Large intestine (tissue), 12 donors: ENCODE results near the gene TMEM187. TPM values are rescaled to one million over a fixed set of nuclear protein-coding genes. Genes with fewer than 3 reads are reported as not detected.

Experiments
- DNase-seq, 2 donors: peaks; one replicate each; pipeline versions ENCODE4 v3.0.0 to v3.0.0-alpha.2; 2013
- H3K27ac ChIP-seq: one replicate; pipeline ENCODE4 v1.5.1; 2013; ENCODE audit warnings: low read length
- H3K27me3 ChIP-seq: 2 replicates; pipeline ENCODE4 v1.6.1; 2013; ENCODE audit warnings: low read length; ENCODE audit not compliant: control insufficient read depth, insufficient read depth
- H3K36me3 ChIP-seq: 2 replicates; pipeline ENCODE4 v1.6.1; 2013; ENCODE audit warnings: low read length; ENCODE audit not compliant: control insufficient read depth, insufficient read depth
- H3K4me1 ChIP-seq: one replicate; pipeline ENCODE4 v1.6.1; 2013; ENCODE audit warnings: low read length; ENCODE audit not compliant: control insufficient read depth, insufficient read depth
- H3K4me3 ChIP-seq: one replicate; pipeline ENCODE4 v1.5.1; 2013; ENCODE audit warnings: low read length
- H3K9me3 ChIP-seq: one replicate; pipeline ENCODE4 v1.6.1; 2013; ENCODE audit warnings: mild to moderate bottlenecking, low read depth, low read length, moderate library complexity; ENCODE audit not compliant: control insufficient read depth
- WGBS: methylation state at CpG from one replicate; pipeline ENCODE4 v1.1.5; 2013; ENCODE audit warnings: low lambda C conversion rate; ENCODE audit not compliant: insufficient coverage; 5-methylcytosine and 5-hydroxymethylcytosine counted together
- long read RNA-seq, 11 donors: transcript quantifications; one replicate each; lab custom pipeline, GENCODE V29; 2026
- polyA plus RNA-seq: library from polyadenylated mRNA; unstranded; fragments of 120-200 nt; gene quantifications from one replicate; pipeline ENCODE4 v1.2.1, GENCODE V29; 2013

Gene TMEM187, protein sequence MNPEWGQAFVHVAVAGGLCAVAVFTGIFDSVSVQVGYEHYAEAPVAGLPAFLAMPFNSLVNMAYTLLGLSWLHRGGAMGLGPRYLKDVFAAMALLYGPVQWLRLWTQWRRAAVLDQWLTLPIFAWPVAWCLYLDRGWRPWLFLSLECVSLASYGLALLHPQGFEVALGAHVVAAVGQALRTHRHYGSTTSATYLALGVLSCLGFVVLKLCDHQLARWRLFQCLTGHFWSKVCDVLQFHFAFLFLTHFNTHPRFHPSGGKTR
- 4.9 TPM for polyA plus RNA-seq
- long read RNA-seq, donor 1, transcript TMEM187-201 (2 exons, 1,880 nt) = major isoform, 5 of 5 reads
- long read RNA-seq, donor 1, partial matches to known transcripts = 0 of 5 reads
- long read RNA-seq, donor 1, other reads (novel, unspliced or antisense) = 0 of 5 reads
- long read RNA-seq, donor 2, partial matches to known transcripts = 0 of 2 reads
- long read RNA-seq, donor 2, other reads (novel, unspliced or antisense) = 0 of 2 reads
- long read RNA-seq, donor 3, transcript TMEM187-201 (2 exons, 1,880 nt) = major isoform, 12 of 12 reads
- long read RNA-seq, donor 3, partial matches to known transcripts = 0 of 12 reads
- long read RNA-seq, donor 3, other reads (novel, unspliced or antisense) = 0 of 12 reads
- long read RNA-seq, donor 4, partial matches to known transcripts = 0 of 1 reads
- long read RNA-seq, donor 4, other reads (novel, unspliced or antisense) = 0 of 1 reads
- long read RNA-seq, donor 5, partial matches to known transcripts = 0 of 4 reads
- long read RNA-seq, donor 5, other reads (novel, unspliced or antisense) = 0 of 4 reads
- long read RNA-seq, donor 6, partial matches to known transcripts = 0 of 1 reads
- long read RNA-seq, donor 6, other reads (novel, unspliced or antisense) = 0 of 1 reads
- long read RNA-seq, donor 7, partial matches to known transcripts = 0 of 1 reads
- long read RNA-seq, donor 7, other reads (novel, unspliced or antisense) = 0 of 1 reads
- long read RNA-seq, donor 8, transcript TMEM187-201 (2 exons, 1,880 nt) = major isoform, 11 of 11 reads
- long read RNA-seq, donor 8, partial matches to known transcripts = 0 of 11 reads
- long read RNA-seq, donor 8, other reads (novel, unspliced or antisense) = 0 of 11 reads
- long read RNA-seq, donor 9, transcript TMEM187-201 (2 exons, 1,880 nt) = major isoform, 9 of 18 reads
- long read RNA-seq, donor 9, partial matches to known transcripts = 9 of 18 reads
- long read RNA-seq, donor 9, other reads (novel, unspliced or antisense) = 0 of 18 reads
- long read RNA-seq, donor 10, transcript TMEM187-201 (2 exons, 1,880 nt) = major isoform, 10 of 10 reads
- long read RNA-seq, donor 10, partial matches to known transcripts = 0 of 10 reads
- long read RNA-seq, donor 10, other reads (novel, unspliced or antisense) = 0 of 10 reads
- long read RNA-seq, donor 11, partial matches to known transcripts = 0 of 3 reads
- long read RNA-seq, donor 11, other reads (novel, unspliced or antisense) = 0 of 3 reads

GRCh38 chrX:153972368-153973126, at the start of gene TMEM187:
Gene TMEM187 (plus strand): TSS chrX:153972754. CDS start chrX:153982063, 9,309 bp downstream.
- DNase-seq = peak; percentile 89 to 90
- peaks cover 31% of the 10 kb centered on the region for H3K4me1 ChIP-seq
- no peaks in the 10 kb centered on the region for H3K9me3 ChIP-seq
- peaks cover 3% of the 10 kb centered on the region for H3K36me3 ChIP-seq
- no CpG with 5 or more reads among the region's 103 CpGs for WGBS
- H3K27ac ChIP-seq = peak within 1 kb of the TSS; percentile 100
- H3K27me3 ChIP-seq = no peaks in the 10 kb centered on the region
- H3K4me3 ChIP-seq = peak within 1 kb of the TSS; percentile 99

GRCh38 chrX:153922932-153923857, 49.4 kb upstream of the TMEM187 start:
- Histone ChIP-seq H3K4me1 (peaks cover 29% of the 10 kb centered on the region), H3K27me3 (no peaks in the 10 kb centered on the region), H3K36me3 (no peaks in the 10 kb centered on the region), H3K4me3 (no peak overlapping the region), H3K27ac (no peak overlapping the region), H3K9me3 (no peaks in the 10 kb centered on the region)
- no peak for DNase-seq
- WGBS = no CpG with 5 or more reads among the region's 25 CpGs

- Histone ChIP-seq H3K4me1 (peaks cover 36% of the 10 kb centered on the region), H3K9me3 (no peaks in the 10 kb centered on the region), H3K36me3 (no peaks in the 10 kb centered on the region), H3K4me3 (no peak overlapping the region), H3K27ac (no peak overlapping the region), H3K27me3 (no peaks in the 10 kb centered on the region)
- DNase-seq = peak in 1 of 2 donors; percentile 42
- no CpG with 5 or more reads among the region's 14 CpGs for WGBS
Measured at GRCh38 chrX:153924149-153924861, 48.2 kb upstream of the TMEM187 start.

- Histone ChIP-seq H3K4me3 (peak overlapping the region; percentile 35), H3K36me3 (peaks cover 8% of the 10 kb centered on the region), H3K27ac (peak overlapping the region; percentile 38), H3K27me3 (no peaks in the 10 kb centered on the region), H3K9me3 (no peaks in the 10 kb centered on the region), H3K4me1 (peaks cover 38% of the 10 kb centered on the region)
- DNase-seq = no peak
- no CpG with 5 or more reads among the region's 4 CpGs for WGBS
Measured at GRCh38 chrX:153925387-153925738, 47.2 kb upstream of the TMEM187 start.

DNA sequence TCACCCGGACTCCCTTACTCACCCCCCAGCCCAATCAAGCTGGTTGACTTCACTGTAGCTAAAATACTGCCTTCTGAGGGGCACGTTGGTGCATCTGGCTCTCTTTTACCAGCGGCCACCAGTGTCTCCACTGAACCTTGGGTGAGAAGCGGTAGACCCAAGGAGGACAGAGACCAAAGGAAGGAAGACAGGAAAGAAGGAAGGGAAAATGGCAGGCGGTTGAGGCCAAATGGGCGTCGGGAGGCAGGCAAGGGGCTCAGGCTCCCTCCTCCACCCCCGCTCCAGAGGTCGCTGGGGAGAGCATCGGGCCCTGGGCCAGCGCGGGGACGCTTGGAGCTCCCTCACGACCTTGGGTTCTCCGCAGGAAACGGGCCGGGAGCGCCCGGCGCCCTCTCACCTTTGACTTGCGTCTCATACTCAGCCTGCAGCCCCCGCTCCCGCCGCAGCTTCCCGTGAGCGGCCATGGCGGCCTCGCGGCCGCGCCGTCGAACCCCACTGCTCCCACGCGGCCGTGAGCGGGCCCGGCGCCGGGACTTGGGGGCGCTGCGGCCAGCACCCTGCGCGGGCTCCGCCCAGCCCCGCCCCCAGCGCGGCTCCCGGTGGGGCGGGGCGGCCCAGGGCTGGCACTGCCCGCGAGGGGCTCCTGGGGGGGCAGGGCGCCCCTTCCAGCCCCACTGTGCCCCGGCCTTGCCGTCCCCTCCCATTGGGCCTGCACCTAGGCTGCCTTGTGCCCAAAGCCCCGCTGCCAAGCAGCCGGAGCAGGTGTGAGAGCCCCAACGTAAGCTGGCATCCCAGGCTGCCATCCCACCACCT, 46.6 kb upstream of the TMEM187 start, which contains the start of gene ARHGAP4:
ARHGAP4 (minus strand) TSS at position 526 of the 813 bp plus-strand sequence; CDS start at position 464, 62 bp downstream.
- H3K27ac ChIP-seq = peak within 1 kb of the TSS; percentile 90
- H3K9me3 ChIP-seq = no peaks in the 10 kb centered on the region
- H3K4me3 ChIP-seq = peak within 1 kb of the TSS; percentile 64
- no peaks in the 10 kb centered on the region for H3K27me3 ChIP-seq
- peaks cover 13% of the 10 kb centered on the region for H3K36me3 ChIP-seq
- WGBS = no CpG with 5 or more reads among the region's 59 CpGs
- peak in 1 of 2 donors; percentile 40 for DNase-seq
- peaks cover 38% of the 10 kb centered on the region for H3K4me1 ChIP-seq

GRCh38 chrX:153926552-153926857, 46.0 kb upstream of the TMEM187 start:
- H3K4me1 ChIP-seq = peaks cover 38% of the 10 kb centered on the region
- H3K36me3 ChIP-seq = peaks cover 18% of the 10 kb centered on the region
- no peaks in the 10 kb centered on the region for H3K9me3 ChIP-seq
- H3K4me3 ChIP-seq = peak overlapping the region; percentile 64
- H3K27ac ChIP-seq = peak overlapping the region; percentile 90
- no peak for DNase-seq
- no CpG with 5 or more reads among the region's 4 CpGs for WGBS
- H3K27me3 ChIP-seq = no peaks in the 10 kb centered on the region

GRCh38 chrX:153926858-153927671, 45.5 kb upstream of the TMEM187 start:
- Histone ChIP-seq H3K36me3 (peaks cover 23% of the 10 kb centered on the region), H3K4me1 (peaks cover 34% of the 10 kb centered on the region)
- WGBS = no CpG with 5 or more reads among the region's 31 CpGs

More at GRCh38 chrX:153926858-153927671, 45.5 kb upstream of the TMEM187 start:
- peak overlapping the region; percentile 64 for H3K4me3 ChIP-seq
- H3K9me3 ChIP-seq = no peaks in the 10 kb centered on the region
- peak overlapping the region; percentile 90 for H3K27ac ChIP-seq
- peak; percentile 58 to 73 for DNase-seq
- H3K27me3 ChIP-seq = no peaks in the 10 kb centered on the region
